ENCODE data around the gene DUS4L.
"Not testable (repeated sequence)": the region's sequence is repeated elsewhere in the genome, so short reads cannot be mapped to it uniquely, and the experiment has no call there.

The DUS4L gene, protein sequence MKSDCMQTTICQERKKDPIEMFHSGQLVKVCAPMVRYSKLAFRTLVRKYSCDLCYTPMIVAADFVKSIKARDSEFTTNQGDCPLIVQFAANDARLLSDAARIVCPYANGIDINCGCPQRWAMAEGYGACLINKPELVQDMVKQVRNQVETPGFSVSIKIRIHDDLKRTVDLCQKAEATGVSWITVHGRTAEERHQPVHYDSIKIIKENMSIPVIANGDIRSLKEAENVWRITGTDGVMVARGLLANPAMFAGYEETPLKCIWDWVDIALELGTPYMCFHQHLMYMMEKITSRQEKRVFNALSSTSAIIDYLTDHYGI

DNA sequence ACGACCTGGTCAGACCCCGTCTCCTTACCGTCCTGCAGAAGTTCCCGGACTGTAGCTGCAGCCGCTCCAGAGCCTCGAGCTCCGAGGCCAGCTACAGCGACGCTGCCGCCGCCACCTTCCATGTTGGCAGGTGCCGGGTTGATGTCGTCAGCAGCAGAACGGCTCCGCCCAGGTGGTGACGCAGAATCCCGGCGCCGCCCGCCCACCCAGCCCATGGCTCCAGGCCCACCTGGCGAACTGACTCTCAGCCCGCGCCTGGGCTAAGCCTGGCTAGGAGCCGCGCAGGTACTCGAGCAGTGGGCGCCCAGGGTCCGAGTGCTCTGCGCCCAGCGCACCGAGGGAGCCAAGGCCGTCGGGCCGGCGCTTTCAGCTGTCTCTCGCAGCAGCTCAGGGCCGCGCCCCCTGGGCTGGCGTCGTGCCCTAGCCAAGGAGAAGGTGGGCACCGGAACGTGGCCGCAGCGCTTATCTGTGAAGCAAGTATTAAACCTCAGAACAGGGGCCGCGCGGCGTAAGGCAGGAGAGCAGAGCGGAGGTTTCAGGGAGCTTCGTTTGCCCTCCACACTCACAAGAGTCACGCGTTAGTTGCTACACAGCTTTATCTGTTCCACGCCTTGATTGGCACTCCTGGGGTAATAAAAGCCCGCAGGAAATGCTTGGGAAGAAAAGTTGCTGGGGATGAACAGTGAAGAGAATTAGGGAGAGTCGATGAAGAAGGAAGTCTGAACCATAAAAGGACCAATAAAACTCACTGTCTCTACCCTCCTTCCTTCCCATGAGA lies at the start of gene DUS4L, which contains the start of gene COG5:
TSS of gene DUS4L (plus strand) at position 197 of the 778 bp plus-strand sequence. CDS start 3,100 bp downstream, outside the sequence.
TSS of gene COG5 (minus strand) at position 146 of the 778 bp plus-strand sequence. CDS start at position 122, 24 bp downstream.
- peak; percentile 86 for DNase-seq

DNA sequence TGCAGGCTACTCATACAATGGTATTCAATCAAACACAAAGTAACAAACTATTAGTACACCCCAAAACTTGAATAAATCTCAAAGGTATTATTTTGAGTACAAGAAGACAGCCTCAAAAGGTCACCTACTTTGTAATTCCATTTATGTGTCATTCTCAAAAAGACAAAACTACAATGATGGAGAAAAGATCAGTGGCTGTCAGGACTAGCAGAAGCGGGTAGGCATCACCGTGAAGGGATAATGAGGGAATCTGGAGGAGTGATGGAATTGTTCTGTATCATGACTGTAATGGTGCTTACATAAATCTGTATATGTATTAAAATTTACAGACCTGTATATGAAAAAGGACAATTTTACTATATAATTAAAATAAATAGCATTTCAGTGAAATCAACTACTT lies 37.1 kb upstream of the DUS4L start:
- no peak for DNase-seq

DNA sequence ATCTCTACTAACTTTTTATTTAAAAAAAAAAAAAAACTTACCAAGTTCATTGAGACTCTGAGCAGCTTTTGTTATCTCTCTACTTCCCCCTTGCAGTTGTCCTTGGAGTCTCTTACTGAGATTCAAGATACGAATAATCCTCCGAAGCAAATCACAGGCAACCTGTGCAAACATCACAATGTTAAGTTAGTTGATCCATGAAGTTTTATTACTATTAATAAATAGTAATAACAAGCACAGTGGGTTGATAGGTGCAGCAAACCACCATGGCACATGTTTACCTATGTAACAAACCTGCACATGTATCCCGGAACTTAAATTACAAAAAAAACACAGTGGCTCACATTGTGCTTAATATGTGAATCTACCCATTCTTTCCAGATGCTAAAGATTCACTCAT lies 36.6 kb upstream of the DUS4L start:
- DNase-seq = no peak

DNA sequence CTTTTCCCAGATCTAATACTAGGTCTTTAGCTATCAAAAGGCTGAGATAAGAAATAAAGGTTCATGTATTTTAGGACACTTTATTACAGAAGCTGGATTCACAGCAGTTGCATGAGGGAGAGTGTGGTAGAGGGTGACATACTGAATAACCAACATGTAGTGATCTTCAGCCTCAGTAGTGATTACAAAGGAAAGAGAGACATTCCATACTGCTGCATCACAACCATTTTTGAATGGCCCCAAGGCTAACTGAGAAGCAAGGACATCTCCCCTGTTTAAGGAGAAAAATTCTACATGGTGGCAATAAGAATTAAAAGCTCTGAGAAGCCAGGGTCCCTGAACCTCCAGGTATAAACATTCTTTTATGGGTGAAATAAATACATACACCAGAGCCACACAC lies 35.3 kb upstream of the DUS4L start:
- no peak for DNase-seq

DNA sequence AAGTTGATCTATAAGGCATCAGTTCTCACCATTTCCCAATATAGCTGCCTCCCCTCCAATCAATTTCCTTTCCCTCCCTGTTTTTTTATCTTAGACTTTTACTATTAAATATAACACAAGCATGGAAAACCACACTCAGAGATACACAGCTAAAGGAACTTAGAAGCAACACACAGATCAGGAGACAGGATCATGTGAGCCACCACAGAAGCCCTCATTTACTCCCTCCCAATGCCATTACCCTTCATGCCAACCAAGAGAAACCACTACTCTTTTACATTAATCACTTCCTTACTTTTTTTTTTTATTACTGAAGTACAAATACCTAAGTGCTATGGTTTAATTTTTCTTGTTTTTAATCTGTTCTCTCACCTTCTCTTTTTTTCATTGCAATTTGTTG lies 33.0 kb upstream of the DUS4L start:
- DNase-seq = no peak

DNA sequence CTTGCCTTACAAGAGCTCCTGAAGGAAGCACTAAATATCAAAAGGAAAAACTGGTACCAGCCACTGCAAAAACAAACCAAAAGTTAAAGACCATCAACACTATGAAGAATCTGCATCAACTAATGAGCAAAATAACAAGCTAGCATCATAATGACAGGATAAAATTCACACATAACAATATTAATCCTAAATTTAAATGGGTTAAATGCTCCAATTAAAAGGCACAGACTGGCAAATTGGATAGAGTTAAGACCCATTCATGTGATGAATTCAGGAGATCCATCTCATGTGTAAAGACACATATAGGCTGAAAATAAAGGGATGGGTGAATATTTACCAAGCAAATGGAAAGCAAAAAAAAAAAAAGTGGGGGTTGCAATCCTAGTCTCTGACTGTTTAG lies 29.6 kb upstream of the DUS4L start:
- DNase-seq = no peak

DNA sequence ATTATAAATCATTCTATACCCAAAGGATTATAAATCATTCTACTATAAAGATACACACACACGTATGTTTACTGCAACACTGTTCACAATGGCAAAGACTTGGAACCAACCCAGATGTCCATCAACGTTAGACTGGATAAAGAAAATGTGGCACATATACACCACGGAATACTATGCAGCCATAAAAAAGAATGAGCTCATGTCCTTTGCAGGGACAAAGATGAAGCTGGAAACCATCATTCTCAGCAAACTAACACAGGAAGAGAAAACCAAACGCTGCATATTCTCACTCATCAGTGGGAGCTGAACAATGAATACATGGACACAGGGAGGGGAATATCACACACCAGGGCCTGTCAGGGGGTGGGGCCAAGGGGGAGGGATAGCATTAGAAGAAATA lies 26.5 kb upstream of the DUS4L start:
- not testable (repeated sequence) for DNase-seq

DNA sequence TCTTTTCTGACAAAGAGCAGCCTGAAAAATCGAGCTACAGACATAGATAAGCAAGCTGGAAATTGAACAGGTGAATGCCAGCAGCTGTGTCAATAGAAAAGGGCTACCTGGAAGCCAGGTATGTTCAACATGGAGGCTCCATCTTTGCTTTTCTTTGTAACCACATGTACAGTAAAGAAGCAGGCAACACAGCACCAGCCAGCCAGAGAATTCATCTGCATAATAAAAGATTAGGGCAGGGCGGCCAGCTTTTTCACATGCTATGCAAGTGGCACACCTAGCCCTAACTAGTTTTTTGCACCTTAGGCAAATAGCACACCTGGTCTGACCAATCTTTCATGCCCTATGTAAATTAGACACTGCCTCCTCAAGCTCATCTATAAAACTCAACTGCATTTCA lies 25.8 kb upstream of the DUS4L start:
- DNase-seq = no peak

DNA sequence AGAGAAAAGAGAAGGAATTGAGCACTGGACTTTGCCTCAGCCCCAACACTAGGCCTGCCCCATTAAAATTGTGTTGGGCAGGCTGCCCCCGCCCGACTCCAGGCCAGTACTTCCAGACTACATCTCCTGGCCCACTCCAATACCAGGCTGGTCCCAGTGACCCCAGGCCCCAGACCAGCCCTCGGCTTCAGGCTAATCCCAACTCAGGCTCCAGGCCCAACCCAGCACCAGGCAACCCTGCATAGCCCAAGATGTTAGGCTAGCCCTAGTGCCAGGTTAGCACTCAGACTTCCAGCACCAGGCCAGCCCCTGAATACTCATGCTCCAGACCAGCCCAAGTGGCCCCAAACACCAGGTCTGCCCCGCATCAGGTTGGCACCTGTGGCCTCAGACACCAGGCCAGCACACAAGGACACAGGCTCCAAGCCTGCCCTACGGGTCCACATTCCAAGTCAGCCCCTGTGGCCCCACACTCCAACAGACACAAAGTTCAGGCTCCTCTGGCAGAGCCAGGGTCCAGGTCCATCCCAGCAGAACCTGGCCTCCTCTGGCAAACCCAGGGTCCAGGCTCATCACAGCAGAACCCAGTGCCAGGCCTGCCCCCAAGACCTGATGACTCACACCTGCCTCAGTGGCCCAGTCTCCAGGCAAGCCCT lies 20.3 kb upstream of the DUS4L start:
- no peak for DNase-seq

DNA sequence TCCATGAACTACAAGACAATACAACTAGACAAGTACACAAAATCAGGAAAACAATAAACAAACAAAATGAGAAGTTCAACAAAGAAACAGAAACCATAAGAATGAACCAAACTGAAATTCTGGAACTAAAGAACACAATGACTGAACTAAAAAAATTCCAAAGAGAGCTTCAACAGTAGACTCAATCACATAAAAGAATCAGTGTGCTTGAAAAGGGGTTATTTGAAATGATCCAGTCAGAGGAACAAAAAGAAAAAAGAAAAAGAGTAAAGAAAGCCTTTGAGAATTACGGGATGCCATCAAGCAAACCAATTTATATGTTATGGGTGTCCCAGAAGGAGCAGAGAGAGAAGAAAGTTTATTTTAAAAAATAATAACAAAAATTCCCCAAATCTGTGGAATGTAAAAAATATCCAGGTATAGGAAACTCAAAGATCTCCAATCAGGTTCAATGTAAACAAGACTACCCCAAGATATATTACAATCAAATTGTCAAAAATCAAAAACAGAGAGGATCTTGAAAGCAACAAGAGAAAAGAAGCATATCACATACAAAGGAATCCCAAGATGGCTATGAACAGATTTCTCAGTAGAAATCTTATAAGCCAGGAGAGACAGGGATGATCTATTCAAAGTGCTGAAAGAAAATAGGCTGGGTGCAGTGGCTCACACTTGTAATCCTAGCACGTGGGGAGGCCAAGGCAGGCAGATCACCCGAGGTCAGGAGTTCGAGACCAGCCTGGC lies 18.8 kb upstream of the DUS4L start:
- DNase-seq = no peak

DNA sequence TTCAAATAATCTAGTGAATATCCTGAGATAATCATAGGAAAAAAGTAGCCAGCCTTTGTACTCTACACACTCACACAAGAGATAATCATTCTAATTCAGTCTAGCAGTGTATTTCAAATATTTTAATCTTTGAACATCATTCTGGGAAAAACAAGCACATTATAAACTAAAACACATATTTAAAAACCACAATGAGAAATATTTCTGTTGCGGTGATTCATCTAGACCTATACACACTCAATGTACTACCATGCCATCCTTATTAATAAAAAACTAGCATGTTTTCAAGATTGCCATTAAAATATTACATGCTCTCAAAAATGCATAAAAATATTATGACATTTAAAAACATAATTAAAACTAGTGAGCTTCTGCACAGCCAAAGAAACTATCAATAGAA lies 11.8 kb upstream of the DUS4L start:
- no peak for DNase-seq

DNA sequence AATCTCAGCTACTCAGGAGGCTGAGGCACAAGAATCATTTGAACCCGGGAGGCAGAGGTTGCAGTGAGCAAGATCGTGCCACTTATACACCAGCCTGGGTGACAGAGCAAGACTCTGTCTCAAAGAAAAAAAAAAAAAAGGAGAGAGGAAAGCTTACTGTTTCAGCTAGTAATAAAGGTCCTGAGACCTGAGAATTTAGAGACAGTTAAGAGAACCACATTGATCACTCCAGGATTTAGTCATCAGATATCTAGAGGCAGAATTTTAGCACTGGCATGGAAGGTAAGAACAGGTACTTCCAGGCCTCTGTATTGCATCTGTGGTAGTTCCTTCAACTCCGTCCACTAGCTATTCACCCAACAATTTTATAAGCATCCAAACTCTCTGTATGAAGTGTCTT lies 7.9 kb upstream of the DUS4L start:
- no peak for DNase-seq

DNA sequence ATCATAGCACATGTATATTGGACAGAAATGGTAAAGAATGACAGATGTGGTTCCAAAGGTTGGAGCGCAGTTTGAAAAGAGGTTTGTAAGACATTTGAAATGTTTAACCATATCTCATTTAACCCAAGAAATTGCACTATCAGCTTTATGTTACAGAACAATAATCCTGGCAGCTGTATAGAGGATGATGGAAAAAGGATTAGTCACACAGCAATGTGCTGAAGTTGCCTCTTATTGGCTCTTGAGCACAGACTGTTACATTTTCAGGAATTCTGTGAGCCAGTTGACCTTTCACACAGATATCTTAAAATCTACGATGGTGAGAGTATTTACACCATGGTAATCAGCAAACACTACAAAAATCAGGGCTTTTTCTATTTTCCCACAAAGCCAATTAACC lies 3.9 kb upstream of the DUS4L start:
- no peak for DNase-seq

DNA sequence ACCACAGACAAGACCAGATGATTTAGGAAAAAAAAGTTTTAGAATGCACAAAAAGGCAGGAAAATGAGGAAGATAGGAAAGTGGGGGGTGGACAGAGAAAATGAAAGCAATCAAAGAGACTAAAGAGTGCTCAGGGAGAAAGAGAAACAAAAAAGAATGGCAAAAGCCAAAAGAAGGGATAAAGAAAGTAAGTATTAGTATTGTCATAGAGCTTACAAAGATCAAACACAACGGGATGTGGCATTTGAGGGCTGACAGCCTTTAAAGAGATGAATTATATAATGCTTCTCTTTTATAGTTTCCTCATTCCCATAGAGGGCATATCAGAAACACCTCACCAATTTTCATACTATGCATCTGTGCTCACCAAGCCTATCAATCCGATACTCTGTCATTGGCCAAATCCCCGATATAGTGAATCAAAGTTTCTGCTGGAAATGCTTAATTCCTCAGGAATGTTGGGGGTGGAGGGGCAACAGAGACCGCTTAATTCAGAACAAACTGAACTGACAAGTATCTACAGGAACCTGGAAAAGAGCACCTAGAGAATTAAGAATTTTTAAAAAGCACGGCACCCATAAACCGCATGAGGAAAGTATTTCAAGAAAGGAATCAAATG lies 2.8 kb upstream of the DUS4L start:
- DNase-seq = no peak

DNA sequence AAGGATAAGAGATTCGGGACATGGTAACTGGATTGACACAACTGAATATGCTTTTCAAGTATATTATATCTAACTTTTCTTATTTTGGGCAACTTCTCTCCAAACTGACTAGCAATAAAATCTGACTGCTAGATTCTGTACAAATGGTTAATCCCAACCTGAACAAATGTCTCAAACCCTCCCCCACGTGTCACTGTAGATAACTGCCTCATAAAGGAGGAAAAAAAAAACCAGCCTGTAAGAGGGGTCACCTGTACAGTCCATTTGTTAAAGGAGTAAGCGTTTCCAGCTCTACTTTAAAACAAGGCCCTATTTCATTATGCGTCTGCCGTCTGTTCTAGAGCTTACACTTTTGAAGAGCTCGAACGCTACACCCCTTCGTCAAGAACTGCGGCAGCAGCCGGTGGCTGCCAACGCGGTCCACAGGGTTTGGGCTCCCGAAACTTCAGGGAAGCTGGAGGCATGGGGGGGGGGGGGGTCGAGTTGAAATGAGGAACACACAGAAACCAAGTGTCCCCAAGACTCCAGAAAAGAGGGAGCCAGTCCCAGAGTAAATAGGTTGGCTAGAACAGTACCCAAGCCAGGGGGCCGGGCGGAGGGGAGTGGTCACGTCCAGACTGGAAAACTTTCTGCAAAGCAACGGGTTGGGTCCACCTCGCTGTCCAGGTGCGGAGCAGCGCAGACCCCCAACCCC lies 543 bp upstream of the DUS4L start:
- DNase-seq = no peak

DNA sequence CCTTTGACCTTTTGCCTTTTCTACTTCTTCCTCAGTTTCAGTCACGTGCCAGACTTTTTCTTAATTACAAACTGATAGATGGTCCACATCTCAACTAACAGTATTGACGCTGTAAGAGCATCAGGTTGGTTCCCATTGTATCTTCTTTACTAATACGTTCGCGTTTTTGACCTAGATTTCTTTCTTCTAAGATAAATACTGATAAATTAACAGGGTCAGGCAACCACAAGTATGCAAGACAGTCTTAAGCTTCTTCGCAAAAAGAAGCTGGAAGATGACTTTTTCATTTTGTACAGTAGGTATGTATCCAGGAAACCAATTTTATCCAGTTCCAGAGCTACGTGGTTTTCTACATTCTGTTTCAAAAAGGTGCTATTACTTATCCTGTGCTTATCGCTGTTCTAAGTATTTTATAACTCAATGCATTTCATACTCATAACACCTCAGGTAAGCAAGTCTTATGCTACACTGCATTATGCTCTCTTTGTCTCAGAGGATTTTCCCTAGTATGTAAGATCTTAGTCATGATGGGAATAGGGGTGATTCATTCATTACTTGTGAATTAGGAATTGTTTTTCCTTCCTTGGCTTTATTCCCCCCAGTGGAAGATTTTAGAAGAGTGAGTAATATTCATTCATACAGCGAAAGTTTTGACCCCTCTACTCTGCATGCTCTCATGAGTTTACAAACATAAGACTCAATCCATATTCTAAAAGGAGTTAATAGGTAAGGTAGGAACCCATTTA lies 955 bp downstream of the DUS4L start:
- no peak for DNase-seq

DNA sequence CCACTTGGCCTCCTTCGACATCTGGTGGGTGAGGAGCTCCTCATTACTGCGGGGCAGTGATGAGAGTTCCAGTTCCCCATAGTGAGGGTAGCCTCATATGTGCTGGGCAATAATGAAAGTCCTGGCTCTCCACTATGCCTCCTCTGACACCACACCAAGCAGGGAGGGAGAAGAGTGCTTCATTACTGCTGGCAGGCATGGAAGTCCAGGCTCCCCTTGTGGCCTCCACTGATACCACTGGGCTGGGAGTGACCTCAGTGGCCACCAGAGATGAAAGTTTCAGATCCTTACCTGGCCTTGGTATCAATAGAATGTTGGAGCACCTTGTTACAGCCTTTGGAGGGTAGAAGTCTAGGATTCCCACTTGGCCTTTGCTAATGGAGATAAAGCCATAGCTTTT lies 6.5 kb downstream of the DUS4L start:
- DNase-seq = no peak

DNA sequence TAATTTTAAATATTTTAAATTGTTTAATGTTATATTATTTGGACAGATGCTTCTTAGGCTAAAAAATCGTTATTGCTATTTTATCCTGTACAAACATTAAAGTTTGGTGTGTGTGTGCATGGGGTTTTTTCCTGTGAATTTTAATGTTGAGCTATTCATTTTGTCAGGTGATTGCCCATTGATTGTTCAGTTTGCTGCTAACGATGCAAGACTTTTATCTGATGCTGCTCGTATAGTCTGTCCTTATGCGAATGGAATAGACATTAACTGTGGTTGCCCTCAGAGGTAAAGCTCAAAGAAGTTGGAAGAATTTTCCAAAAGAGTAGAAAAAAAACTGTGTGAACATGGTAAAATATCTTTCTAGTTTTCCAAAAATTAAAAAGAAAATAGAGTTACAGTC lies 9.8 kb downstream of the DUS4L start:
- DNase-seq = no peak

DNA sequence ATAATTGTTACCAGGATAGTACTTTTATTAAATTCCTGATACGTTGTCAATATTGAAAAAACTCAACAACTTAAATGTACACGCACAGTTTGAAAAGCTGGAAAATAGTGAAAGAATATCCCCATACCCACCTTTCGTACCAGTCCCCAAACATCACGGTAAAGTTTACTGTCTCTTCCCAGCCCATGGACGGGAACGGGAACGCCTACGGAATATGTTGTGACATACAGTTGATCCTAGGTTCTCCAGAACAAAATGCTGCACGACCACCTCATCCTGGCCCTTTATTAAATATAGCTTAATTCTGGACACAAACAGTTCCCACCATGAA lies 15.7 kb downstream of the DUS4L start:
- no peak for DNase-seq

DNA sequence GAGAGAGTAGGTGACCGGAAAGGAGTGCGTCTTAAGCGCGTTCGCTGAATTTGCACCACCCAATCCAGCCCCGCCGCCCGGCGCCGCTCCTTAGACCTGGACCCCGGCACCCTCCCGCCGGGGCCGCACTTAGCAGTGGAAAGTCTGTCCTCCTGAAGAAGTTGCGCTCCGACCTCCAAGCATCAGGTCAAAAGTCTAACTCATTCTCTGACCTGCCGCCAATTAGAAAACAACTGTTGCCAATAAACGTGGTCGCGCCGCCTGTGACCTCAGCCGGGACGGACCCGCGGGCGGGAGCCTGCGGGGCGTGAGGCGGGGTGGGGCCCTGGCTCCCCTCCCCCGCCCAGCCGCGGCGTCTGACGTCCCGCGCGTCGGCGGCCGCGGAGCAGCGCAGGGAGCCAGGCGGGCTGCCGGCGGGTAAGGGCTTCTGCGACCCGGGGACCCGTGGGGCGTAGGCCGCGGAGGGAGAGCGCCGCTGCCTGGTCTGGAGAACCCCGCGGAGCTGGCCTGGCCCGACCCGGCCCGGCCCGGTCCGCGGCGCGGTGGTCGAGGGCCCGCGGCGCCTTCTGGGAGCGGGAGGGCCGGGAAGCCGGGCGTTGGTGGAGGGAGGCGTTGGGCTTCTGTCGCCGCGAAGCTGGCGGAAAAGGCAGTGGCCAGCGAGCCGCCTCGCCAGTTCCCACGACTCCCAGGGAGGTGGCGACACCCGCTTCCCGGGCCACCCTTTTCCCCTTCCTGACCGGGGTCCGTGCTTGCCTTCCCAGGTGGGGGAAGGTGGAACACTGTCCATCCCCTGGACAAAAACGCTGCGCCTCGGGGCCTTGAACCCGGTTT lies 16.3 kb downstream of the DUS4L start, which contains the start of gene BCAP29:
TSS of gene BCAP29 (plus strand) at position 362 of the 831 bp plus-strand sequence. CDS start 527 bp downstream, outside the sequence.
- peak; percentile 75 for DNase-seq
